DOHH2 (cell line): ENCODE results near the gene MSRB3.

Experiments
- H3F3A ChIP-seq: fragments of 200-600 bp; sonication (generic), shearing (Covaris generic); 2 replicates; pipeline ENCODE4 v1.6.0; 2016; ENCODE audit warnings: antibody characterized with exemption, mild to moderate bottlenecking; ENCODE audit not compliant: control insufficient read depth, insufficient read depth
- H3K27ac ChIP-seq: fragments of 200-600 bp; sonication (generic); 2 replicates; pipeline ENCODE4 v1.5.1; 2014; ENCODE audit warnings: low read depth, mild to moderate bottlenecking, low read length, moderate library complexity
- H3K27me3 ChIP-seq: fragments of 200-600 bp; sonication (generic); 2 replicates; pipeline ENCODE4 v1.6.1; 2014; ENCODE audit warnings: mild to moderate bottlenecking, low read length, mixed read lengths; ENCODE audit not compliant: control insufficient read depth
- H3K36me3 ChIP-seq: fragments of 200-600 bp; sonication (generic); 2 replicates; pipeline ENCODE4 v1.6.1; 2014; ENCODE audit warnings: mild to moderate bottlenecking, low read length, moderate library complexity, mixed read lengths; ENCODE audit not compliant: control insufficient read depth
- H3K4me1 ChIP-seq: fragments of 200-600 bp; sonication (generic); 2 replicates; pipeline ENCODE4 v1.6.1; 2014; ENCODE audit warnings: mild to moderate bottlenecking, low read length, mixed read lengths; ENCODE audit not compliant: control insufficient read depth
- H3K4me2 ChIP-seq: fragments of 200-600 bp; sonication (generic); 2 replicates; pipeline ENCODE4 v1.6.0; 2014; ENCODE audit warnings: mild to moderate bottlenecking, low read length, moderate library complexity
- H3K4me3 ChIP-seq: fragments of 200-600 bp; sonication (generic); 2 replicates; pipeline ENCODE4 v1.5.1; 2014; ENCODE audit warnings: mild to moderate bottlenecking, low read length, mixed read lengths
- H3K79me2 ChIP-seq: fragments of 200-600 bp; sonication (generic); 2 replicates; pipeline ENCODE4 v1.6.1; 2014; ENCODE audit warnings: mild to moderate bottlenecking, low read length, mixed read lengths; ENCODE audit not compliant: control insufficient read depth
- H3K9me2 ChIP-seq: fragments of 200-600 bp; sonication (generic); replicated peaks from 2 replicates; pipeline ENCODE4 v1.6.1; 2014; ENCODE audit warnings: mild to moderate bottlenecking, low read length, mixed read lengths; ENCODE audit not compliant: control insufficient read depth
- H3K9me3 ChIP-seq: fragments of 200-600 bp; sonication (generic); 2 replicates; pipeline ENCODE4 v1.6.1; 2014; ENCODE audit warnings: antibody characterized with exemption, low read length, mixed read lengths; ENCODE audit not compliant: control insufficient read depth, insufficient read depth
- H4K20me1 ChIP-seq: fragments of 200-600 bp; sonication (generic); 2 replicates; pipeline ENCODE4 v1.6.0; 2014; ENCODE audit warnings: low read depth, mild to moderate bottlenecking, antibody characterized with exemption, low read length, moderate library complexity; ENCODE audit not compliant: control insufficient read depth, insufficient read depth
- CTCF ChIP-seq: fragments of 200-600 bp; sonication (generic); IDR thresholded peaks from one replicate; pipeline ENCODE4 v1.5.1; 2014; ENCODE audit warnings: antibody characterized with exemption, mild to moderate bottlenecking, low read depth, low read length; ENCODE audit not compliant: poor library complexity, severe bottlenecking
- EZH2phosphoT487 ChIP-seq: fragments of 200-600 bp; sonication (generic); IDR thresholded peaks from 2 replicates; pipeline ENCODE4 v1.6.1; 2017; ENCODE audit warnings: borderline replicate concordance, mild to moderate bottlenecking, antibody characterized with exemption, low read length, moderate library complexity, mixed read lengths

Gene MSRB3

GRCh38 chr12:65446901-65447300 lies 168.4 kb downstream of the MSRB3 start:
- Histone ChIP-seq H3F3A (no peaks in the 10 kb centered on the region), H4K20me1 (no peaks in the 10 kb centered on the region), H3K9me3 (no peaks in the 10 kb centered on the region), H3K79me2 (no peaks in the 10 kb centered on the region), H3K9me2 (no peaks in the 10 kb centered on the region), H3K4me3 (no peak overlapping the region), H3K36me3 (no peaks in the 10 kb centered on the region), H3K27me3 (no peaks in the 10 kb centered on the region), H3K4me1 (no peaks in the 10 kb centered on the region), H3K4me2 (no peak overlapping the region), H3K27ac (no peak overlapping the region)
- TF ChIP-seq CTCF (no peak), EZH2phosphoT487 (no peak)

GRCh38 chr12:65449400-65449799 lies 170.9 kb downstream of the MSRB3 start:
- no peak overlapping the region for H3K27ac ChIP-seq

GRCh38 chr12:65450625-65451024 lies 172.1 kb downstream of the MSRB3 start:
- H3K4me3 ChIP-seq, result no peak overlapping the region
- H3K79me2 ChIP-seq, result no peaks in the 10 kb centered on the region

More at GRCh38 chr12:65449400-65449799, 170.9 kb downstream of the MSRB3 start:
- Histone ChIP-seq H3K79me2 (no peaks in the 10 kb centered on the region), H3K4me1 (no peaks in the 10 kb centered on the region), H3F3A (no peaks in the 10 kb centered on the region), H3K4me3 (no peak overlapping the region), H4K20me1 (no peaks in the 10 kb centered on the region), H3K9me3 (no peaks in the 10 kb centered on the region), H3K27me3 (no peaks in the 10 kb centered on the region), H3K36me3 (no peaks in the 10 kb centered on the region), H3K9me2 (no peaks in the 10 kb centered on the region), H3K4me2 (no peak overlapping the region)
- TF ChIP-seq EZH2phosphoT487, result no peak
- no peak for TF ChIP-seq CTCF

More at GRCh38 chr12:65450625-65451024, 172.1 kb downstream of the MSRB3 start:
- Histone ChIP-seq H3F3A (no peaks in the 10 kb centered on the region), H3K9me3 (no peaks in the 10 kb centered on the region), H4K20me1 (no peaks in the 10 kb centered on the region), H3K4me2 (no peak overlapping the region), H3K9me2 (no peaks in the 10 kb centered on the region), H3K27me3 (no peaks in the 10 kb centered on the region), H3K36me3 (no peaks in the 10 kb centered on the region), H3K4me1 (no peaks in the 10 kb centered on the region), H3K27ac (no peak overlapping the region)
- TF ChIP-seq CTCF (no peak), EZH2phosphoT487 (no peak)
